ENCODE data around the gene COL26A1.
A peak's percentile ranks its signal among the peaks of the same experiment; 100 is the strongest.
"Not testable (repeated sequence)": the region's sequence is repeated elsewhere in the genome, so short reads cannot be mapped to it uniquely, and the experiment has no call there.

COL26A1 gene

DNA sequence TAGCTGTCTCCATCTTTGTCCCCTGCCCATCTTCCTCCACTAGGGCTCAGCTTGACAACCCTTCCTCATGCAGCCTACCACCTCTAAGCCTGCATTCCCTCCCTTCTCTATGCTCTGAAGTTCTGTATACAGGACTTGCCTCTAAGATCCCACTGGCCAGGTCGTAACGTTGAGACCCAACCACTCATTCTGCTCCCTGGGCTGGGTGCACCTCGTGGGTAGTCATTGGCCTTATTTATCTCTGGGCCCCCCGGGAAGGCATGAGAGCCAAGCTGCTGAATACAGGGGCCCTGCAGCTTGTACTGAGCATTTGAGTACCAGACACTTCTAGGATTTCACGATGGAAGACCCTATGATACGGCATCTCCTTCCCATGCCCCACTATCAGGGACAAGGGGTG lies 235.3 kb downstream of the COL26A1 start:
- TF ChIP-seq ZFX (IDR thresholded peaks at IDR 0.05; ENCODE audit: borderline replicate concordance) = no peak
- TF ChIP-seq, protein P1, sequence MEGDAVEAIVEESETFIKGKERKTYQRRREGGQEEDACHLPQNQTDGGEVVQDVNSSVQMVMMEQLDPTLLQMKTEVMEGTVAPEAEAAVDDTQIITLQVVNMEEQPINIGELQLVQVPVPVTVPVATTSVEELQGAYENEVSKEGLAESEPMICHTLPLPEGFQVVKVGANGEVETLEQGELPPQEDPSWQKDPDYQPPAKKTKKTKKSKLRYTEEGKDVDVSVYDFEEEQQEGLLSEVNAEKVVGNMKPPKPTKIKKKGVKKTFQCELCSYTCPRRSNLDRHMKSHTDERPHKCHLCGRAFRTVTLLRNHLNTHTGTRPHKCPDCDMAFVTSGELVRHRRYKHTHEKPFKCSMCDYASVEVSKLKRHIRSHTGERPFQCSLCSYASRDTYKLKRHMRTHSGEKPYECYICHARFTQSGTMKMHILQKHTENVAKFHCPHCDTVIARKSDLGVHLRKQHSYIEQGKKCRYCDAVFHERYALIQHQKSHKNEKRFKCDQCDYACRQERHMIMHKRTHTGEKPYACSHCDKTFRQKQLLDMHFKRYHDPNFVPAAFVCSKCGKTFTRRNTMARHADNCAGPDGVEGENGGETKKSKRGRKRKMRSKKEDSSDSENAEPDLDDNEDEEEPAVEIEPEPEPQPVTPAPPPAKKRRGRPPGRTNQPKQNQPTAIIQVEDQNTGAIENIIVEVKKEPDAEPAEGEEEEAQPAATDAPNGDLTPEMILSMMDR (IDR thresholded peaks at IDR 0.05) = no peak

DNA sequence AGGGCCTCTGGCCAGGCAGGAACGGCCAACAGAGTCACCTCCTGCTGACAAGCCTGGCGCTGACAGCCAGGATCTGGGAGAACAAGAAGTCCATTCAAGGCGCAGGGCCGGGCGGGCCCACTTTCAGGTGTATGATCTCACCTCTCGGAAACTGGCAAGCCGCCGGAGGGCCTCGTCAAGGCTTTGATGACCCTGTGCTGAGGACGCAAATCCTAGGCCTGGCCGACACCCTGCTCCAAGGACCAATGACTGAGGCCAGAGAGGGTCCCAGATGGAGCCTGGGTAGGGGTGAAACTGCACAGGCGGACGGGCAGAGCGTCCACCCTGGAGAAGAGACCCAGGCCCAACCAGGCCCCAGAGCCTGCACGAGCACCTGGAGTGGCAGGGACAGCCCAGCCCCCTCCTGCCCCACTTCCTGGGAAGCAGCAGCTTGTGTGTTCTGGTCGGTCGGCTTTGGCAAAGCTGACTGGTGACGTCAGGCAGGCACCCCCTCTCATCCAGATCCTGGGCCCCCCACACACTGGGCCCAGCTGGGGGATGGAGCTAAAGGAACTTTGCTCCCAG lies 235.8 kb downstream of the COL26A1 start:
- TF ChIP-seq ZFX (IDR thresholded peaks at IDR 0.05; ENCODE audit: borderline replicate concordance) = no peak
- H3K27ac ChIP-seq = no peak overlapping the region

More for the DNA sequence above, 235.3 kb downstream of the COL26A1 start:
- H3K27ac ChIP-seq = no peak overlapping the region

DNA sequence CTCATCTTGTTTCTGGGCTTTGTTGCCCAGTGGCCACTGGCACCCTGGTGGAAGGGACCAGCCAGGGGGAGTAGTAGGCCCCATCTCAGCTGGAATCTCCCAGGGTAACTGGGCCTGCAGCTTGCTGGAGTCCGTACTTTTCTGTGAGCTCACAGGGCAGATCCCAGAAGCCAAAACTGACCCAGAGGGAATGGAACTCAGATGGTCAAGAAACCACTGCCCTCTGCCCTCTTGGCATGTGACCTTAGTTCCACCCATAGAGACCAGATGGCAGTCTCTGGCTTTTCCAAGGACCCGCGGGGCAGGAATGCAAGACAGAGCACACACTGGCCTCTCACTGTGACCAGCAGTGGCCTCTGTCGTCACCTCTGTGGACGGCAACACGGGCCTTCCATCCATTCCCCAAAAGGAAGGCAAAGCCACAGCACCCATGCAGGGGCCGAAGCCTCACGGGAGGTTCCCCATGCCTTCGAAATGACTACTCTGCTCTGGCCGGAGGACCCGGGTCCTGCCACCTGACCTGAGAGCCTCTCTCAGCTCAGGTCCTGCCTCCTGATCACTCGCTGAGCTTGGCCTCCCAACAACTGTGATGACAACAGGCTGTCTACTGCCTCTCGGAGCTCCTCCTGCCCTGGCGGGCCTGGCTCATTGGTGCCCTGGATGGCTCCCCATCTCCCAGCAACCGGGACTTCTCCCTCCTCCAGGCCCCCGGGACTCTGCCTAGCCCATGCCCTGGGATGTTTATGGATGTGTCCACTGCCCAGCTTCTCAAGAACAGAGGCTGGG lies 236.5 kb downstream of the COL26A1 start:
- TF ChIP-seq ZFX (IDR thresholded peaks at IDR 0.05; ENCODE audit: borderline replicate concordance) = no peak
- TF ChIP-seq, protein P1 (IDR thresholded peaks at IDR 0.05) = no peak
- H3K27ac ChIP-seq = no peak overlapping the region

DNA sequence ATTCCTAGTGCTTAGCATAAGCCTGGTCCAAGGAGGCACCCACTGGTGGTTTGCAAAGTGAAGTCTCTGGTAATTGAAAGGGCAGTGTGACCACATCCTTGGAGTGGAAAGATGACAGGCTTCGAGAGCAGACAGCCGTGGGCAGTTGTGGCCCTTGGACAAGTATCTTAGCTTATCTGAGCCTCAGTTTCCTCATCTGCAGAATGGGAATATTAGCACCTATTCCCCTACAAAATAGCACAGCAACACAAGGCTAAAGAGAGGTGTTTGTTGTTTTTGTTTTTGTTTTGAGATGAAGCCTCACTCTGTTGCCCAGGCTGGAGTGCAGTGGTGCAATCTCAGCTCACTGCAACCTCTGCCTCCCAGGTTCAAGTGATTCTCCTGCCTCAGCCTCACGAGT lies 237.1 kb downstream of the COL26A1 start:
- TF ChIP-seq, protein P1 (IDR thresholded peaks at IDR 0.05) = no peak
- no peak for TF ChIP-seq ZFX (IDR thresholded peaks at IDR 0.05; ENCODE audit: borderline replicate concordance)
- H3K27ac ChIP-seq = no peak overlapping the region

DNA sequence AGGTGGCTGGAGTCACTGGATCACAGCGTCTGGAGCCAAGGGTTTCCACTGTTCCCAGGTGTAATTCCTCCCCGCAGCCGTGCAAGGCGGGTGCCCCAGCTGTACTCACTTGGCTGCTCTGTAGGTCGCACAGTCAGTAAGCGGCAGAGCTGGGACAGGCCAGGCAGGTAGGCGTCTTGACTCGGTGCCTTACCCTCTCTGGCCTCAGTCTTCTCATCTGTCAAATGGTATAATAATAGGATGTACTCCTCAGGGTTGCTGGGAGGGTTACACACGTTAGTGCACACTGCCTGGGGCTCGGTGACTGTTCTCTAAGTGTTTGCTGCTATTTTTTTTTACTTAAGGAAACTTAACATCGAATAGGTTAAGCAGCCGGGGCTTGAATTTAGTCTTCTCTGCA lies 239.4 kb downstream of the COL26A1 start:
- TF ChIP-seq ZFX (IDR thresholded peaks at IDR 0.05; ENCODE audit: borderline replicate concordance) = no peak
- TF ChIP-seq, protein P1 (IDR thresholded peaks at IDR 0.05) = no peak
- H3K27ac ChIP-seq = no peak overlapping the region

DNA sequence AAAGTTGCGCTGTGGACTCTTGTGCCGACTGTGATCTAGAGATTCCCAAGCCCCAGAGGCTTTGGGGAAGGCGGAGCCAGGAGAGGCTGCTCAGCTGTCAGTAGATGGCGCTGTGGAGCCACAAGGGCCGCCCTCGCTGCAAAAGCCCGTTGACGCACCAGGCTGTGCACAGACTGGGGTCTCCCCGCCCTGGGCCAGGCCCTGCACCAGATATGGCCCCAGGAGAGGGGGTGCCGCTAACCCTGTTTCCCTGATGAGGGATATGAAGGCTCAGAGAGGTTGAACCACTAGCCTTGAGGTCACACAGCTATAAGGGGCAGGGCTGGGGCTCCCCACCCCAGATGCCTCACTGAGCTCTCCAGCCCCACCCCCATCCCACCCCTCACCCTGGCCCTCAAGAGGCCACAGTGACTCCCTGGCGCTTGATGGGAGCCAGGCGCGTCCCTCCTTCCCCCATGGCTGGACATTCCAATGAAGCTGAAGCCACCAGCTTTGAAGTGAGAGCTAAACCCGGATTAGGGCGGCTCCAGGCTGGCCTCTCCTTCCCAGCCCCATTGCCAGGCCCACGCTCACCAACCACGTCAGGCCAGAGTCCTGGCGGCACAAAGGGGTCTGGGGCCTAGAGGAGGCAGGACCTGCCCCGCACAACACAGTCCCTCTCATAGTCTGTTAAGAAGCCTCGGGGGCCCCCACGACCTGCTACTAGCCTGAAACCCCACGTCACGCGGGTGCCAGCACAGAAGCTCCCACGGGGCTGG lies 240.0 kb downstream of the COL26A1 start:
- H3K27ac ChIP-seq = no peak overlapping the region
- TF ChIP-seq, protein P1 (IDR thresholded peaks at IDR 0.05) = peak; percentile 99
- no peak for TF ChIP-seq ZFX (IDR thresholded peaks at IDR 0.05; ENCODE audit: borderline replicate concordance)

DNA sequence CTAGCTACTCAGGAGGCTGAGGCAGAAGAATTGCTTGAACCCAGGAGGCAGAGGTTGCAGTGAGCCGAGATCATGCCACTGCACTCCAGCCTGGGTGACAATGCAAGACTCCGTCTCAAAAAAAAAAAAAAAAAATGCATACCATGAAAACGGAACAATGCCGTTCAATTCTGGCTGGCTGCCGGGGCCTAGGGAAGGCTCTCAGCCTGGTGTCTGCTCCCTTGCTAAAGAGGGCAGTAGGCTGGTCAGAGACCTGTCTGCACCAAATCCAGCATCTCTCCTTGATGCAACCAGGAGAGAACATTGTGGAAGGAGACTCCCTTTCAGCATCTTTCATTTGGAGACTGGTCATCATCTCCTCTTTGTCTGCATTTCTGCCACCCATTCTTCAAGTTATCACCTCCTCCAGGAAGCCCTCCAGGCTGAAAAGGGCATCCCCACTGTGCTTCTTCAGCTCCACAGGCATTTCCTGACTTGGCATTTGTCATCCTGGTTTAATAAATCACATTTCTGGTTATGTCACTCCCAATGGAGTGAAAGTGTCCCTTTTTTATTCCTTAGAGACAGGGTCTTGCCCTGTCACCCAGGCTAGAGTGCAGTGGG lies 241.8 kb downstream of the COL26A1 start:
- TF ChIP-seq, protein P1 (IDR thresholded peaks at IDR 0.05) = no peak
- TF ChIP-seq ZFX (IDR thresholded peaks at IDR 0.05; ENCODE audit: borderline replicate concordance) = no peak
- no peak overlapping the region for H3K27ac ChIP-seq

DNA sequence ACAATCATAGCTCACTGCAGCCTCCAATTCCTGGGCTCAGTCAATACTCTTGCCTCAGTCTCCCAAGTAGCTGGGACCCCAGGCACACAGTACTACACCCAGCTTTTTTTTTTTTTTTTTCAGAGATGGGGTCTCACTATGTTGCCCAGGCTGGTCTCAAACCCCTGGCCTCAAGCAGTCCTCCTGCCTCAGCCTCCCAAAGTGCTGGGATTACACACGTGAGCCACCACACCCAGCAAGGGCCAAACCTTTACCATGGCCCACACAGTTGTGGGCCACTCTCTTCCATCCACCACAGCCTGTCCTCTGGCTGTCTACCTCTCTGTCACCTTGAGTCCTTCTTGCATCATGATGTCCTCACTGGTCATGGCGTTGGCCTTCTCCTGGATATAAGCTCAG lies 242.3 kb downstream of the COL26A1 start:
- H3K27ac ChIP-seq = not testable (repeated sequence)
